Stimulated activated CD4-positive, alpha-beta T cell treated with anti-CD3 and anti-CD28 coated beads, Interleukin-2, amount 100 ng/mL, for 24 hours (primary cell): ENCODE measurements around the gene KCNF1.

Experiments
- DNase-seq, 2 donors: peaks; one replicate each; pipeline ENCODE4 v3.0.0-alpha.2; 2020

KCNF1 gene

GRCh38 chr2:10880586-10881321 is 31.0 kb upstream of the KCNF1 start:
- no peak for DNase-seq

- DNase-seq, result no peak
These were observed 29.2 kb upstream of the KCNF1 start for GRCh38 chr2:10882568-10882967.

GRCh38 chr2:10883066-10883465 is 28.7 kb upstream of the KCNF1 start:
- DNase-seq, result no peak

- DNase-seq, result no peak
These were observed 27.8 kb upstream of the KCNF1 start for GRCh38 chr2:10883801-10884478.

- no peak for DNase-seq
These were observed 27.2 kb upstream of the KCNF1 start for GRCh38 chr2:10884574-10884975.

GRCh38 chr2:10885094-10885860 is 26.5 kb upstream of the KCNF1 start:
- DNase-seq, result no peak

GRCh38 chr2:10887476-10887875 is 24.3 kb upstream of the KCNF1 start:
- no peak for DNase-seq

- no peak for DNase-seq
These were observed 22.0 kb upstream of the KCNF1 start for GRCh38 chr2:10889651-10890215.

GRCh38 chr2:10890706-10891270 is 20.9 kb upstream of the KCNF1 start:
- DNase-seq, result no peak

GRCh38 chr2:10891390-10891789 is 20.3 kb upstream of the KCNF1 start:
- no peak for DNase-seq

- no peak for DNase-seq
These were observed 19.9 kb upstream of the KCNF1 start for GRCh38 chr2:10891848-10892247.

GRCh38 chr2:10892316-10892715 is 19.4 kb upstream of the KCNF1 start:
- DNase-seq, result no peak

GRCh38 chr2:10892796-10893350 is 18.9 kb upstream of the KCNF1 start:
- no peak for DNase-seq

GRCh38 chr2:10894264-10894935 is 17.3 kb upstream of the KCNF1 start:
- DNase-seq, result no peak

GRCh38 chr2:10895231-10895630 is 16.5 kb upstream of the KCNF1 start:
- no peak for DNase-seq

GRCh38 chr2:10897956-10898355 is 13.8 kb upstream of the KCNF1 start:
- DNase-seq, result no peak

- DNase-seq, result no peak
These were observed 11.3 kb upstream of the KCNF1 start for GRCh38 chr2:10900216-10901109.

GRCh38 chr2:10901160-10901939 is 10.4 kb upstream of the KCNF1 start:
- no peak for DNase-seq

GRCh38 chr2:10903861-10904210 is 7.9 kb upstream of the KCNF1 start:
- DNase-seq, result no peak

- no peak for DNase-seq
These were observed 7.3 kb upstream of the KCNF1 start for GRCh38 chr2:10904455-10904854.
